GM10266 (cell line): Measurements from ENCODE around the gene RBFOX1.

Experiments used
- DNase-seq: peaks from one replicate; pipeline ENCODE4 v3.0.0; 2012; ENCODE audit errors: extremely low spot score
- TF ChIP-seq, protein P1 (sequence below): IDR thresholded peaks from 2 replicates; pipeline ENCODE4 v1.5.1; 2012; ENCODE audit warnings: mild to moderate bottlenecking, low read depth; ENCODE audit not compliant: control insufficient read depth, insufficient read depth; ENCODE audit errors: missing control alignments

RBFOX1 gene

GRCh38 chr16:7526736-7527135, 194.1 kb downstream of the RBFOX1 start:
- no peak for DNase-seq
- TF ChIP-seq, protein P1, sequence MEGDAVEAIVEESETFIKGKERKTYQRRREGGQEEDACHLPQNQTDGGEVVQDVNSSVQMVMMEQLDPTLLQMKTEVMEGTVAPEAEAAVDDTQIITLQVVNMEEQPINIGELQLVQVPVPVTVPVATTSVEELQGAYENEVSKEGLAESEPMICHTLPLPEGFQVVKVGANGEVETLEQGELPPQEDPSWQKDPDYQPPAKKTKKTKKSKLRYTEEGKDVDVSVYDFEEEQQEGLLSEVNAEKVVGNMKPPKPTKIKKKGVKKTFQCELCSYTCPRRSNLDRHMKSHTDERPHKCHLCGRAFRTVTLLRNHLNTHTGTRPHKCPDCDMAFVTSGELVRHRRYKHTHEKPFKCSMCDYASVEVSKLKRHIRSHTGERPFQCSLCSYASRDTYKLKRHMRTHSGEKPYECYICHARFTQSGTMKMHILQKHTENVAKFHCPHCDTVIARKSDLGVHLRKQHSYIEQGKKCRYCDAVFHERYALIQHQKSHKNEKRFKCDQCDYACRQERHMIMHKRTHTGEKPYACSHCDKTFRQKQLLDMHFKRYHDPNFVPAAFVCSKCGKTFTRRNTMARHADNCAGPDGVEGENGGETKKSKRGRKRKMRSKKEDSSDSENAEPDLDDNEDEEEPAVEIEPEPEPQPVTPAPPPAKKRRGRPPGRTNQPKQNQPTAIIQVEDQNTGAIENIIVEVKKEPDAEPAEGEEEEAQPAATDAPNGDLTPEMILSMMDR: no peak

DNA sequence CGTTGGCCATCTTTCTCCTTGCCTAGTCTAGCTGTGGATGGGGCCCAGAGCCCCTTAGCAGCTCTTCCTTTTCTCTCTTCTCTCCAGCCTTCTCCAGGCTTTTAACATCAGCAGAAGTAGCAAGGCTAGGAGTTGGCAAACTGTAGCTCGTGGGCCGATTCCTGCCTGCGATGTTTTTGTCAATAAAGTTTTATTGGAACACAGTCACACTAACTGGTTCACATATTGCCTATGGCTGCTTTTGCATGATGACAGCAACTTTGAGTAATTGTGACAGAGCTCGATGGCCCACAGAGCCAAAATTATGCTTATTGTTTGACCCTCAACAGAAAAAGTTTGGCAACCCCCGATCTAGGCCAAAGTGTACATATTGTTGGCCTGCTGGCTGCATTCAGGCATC, 199.9 kb downstream of the RBFOX1 start:
- DNase-seq: no peak
- TF ChIP-seq, protein P1: no peak

DNA sequence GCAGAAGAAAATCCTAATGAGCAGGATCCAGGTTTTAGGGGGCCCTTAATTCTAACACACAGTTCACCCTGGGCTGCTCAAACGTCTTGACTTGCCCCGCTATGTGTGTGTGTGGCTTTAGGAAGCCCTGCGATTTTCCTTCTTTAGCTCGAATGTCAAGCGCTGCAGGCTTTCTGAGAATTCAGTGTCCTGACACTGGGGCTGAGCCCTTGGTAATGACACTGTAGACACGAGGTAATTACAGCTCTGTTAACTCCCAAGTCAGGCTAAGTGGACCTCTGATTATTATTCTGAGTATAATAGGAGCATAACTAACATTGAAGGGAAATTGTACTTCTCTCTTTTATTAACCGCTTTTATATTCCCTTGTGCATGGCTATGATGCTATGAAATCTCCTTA, 202.1 kb downstream of the RBFOX1 start:
- TF ChIP-seq, protein P1: no peak
- no peak for DNase-seq

- TF ChIP-seq, protein P1: no peak
- no peak for DNase-seq
Observed at GRCh38 chr16:7541026-7541425, 208.4 kb downstream of the RBFOX1 start.

GRCh38 chr16:7545251-7545650, 212.6 kb downstream of the RBFOX1 start:
- TF ChIP-seq, protein P1: no peak
- no peak for DNase-seq

DNA sequence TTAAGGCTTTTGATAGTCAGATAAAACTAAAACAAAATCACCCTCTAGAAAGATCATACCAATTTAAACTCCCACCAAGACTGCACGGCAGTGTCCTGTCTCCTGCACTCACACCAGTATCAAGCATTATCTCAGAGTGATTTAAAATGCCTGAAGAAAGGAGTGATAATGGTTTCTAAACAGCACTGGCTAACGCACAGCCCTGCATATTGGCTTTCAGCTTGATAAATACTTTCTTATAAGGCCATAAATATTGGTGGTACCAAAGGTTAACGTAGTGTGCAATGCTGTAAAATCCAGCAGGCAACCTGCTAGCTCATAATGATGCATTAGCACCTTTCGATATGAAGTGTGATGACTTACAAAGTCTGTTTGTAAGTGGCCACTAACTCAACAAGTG, 214.3 kb downstream of the RBFOX1 start:
- DNase-seq: no peak
- TF ChIP-seq, protein P1: no peak

DNA sequence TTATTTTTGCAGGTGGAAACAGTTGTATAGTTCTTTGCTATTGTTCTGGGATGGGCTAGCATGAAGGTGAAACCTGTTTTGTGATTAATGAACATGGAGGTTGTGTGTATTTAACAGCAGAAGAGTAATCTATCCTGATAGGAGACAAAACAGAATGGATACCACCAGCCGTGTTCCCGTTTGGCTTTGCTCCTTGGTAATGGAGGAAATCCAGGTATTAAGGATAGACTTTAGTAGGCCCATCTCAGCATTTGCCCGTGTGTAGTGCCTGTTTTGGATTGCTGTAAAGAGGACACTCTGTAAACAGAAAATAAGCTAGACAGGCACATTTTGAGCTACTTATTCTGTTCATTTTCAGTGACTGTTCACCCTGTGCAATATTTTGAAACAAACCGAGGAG, 215.1 kb downstream of the RBFOX1 start:
- DNase-seq: no peak
- TF ChIP-seq, protein P1: no peak
